ENCODE measurements around the gene GLDC. TPM values are rescaled to one million over a fixed set of nuclear protein-coding genes. Genes with fewer than 3 reads are reported as not detected.

The GLDC gene
- total RNA-seq, 2 donors from 2014 or later = 3.0 to 7.9 TPM

DNA sequence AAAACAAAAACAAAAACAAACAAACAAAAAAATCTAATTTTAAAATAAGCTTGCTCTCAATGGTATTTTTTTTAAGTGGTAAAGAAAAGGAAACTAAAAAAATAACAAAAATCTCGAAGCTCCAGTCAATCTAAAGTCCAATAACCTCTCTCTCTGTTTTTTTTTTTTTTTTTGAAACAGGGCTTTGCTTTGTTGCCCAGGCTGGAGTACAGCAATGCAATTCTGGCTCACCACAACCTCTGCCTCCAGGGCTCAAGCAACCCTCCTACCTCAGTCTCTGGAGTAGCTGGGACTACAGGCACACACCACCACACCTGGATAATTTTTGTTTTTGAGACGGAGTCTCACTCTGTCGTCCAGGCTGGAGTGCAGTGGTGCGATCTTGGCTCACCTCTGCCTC is 25.9 kb upstream of the GLDC start:
- TF ChIP-seq, protein P1, sequence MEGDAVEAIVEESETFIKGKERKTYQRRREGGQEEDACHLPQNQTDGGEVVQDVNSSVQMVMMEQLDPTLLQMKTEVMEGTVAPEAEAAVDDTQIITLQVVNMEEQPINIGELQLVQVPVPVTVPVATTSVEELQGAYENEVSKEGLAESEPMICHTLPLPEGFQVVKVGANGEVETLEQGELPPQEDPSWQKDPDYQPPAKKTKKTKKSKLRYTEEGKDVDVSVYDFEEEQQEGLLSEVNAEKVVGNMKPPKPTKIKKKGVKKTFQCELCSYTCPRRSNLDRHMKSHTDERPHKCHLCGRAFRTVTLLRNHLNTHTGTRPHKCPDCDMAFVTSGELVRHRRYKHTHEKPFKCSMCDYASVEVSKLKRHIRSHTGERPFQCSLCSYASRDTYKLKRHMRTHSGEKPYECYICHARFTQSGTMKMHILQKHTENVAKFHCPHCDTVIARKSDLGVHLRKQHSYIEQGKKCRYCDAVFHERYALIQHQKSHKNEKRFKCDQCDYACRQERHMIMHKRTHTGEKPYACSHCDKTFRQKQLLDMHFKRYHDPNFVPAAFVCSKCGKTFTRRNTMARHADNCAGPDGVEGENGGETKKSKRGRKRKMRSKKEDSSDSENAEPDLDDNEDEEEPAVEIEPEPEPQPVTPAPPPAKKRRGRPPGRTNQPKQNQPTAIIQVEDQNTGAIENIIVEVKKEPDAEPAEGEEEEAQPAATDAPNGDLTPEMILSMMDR (IDR thresholded peaks at IDR 0.05) = no peak
- no peak overlapping the region for H3K4me3 ChIP-seq
- H3K27me3 ChIP-seq (replicated peaks; ENCODE audit: insufficient read depth) = no peaks in the 10 kb centered on the region
- H3K9me3 ChIP-seq = no peaks in the 10 kb centered on the region
- no peaks in the 10 kb centered on the region for H3K4me1 ChIP-seq (ENCODE audit: control insufficient read depth in 1 of 2, low read depth in 2 of 2)
- H3K27ac ChIP-seq = no peak overlapping the region
- no peaks in the 10 kb centered on the region for H3K36me3 ChIP-seq
- ATAC-seq (ENCODE audit: insufficient number of reproducible peaks, low FRiP score, low read depth) = no peak
- no peak for DNase-seq (ENCODE audit: low spot score)

DNA sequence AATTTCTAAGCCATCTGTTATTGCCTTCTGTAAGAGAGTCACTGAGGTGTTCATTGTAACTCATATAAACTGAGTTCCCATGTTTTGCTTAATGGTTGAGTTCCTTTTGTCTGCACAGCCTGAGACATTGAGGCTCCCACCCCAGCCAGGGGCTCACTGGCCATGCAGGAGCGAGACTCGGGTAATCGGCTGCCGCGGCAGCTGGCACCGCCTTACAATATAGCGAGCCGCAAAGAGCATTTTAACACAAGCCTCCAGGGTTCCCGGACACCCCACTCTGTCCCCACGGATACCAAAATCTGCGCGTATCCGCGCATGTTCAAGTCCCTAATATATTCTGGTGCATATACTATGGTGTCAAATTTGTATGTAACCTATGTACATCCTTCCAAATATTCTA is 24.4 kb upstream of the GLDC start:
- DNase-seq (ENCODE audit: low spot score) (no peak), ATAC-seq (ENCODE audit: insufficient number of reproducible peaks, low FRiP score, low read depth) (no peak)
- TF ChIP-seq, protein P1 (IDR thresholded peaks at IDR 0.05) = no peak
- Histone ChIP-seq H3K27ac (no peak overlapping the region), H3K27me3 (replicated peaks; ENCODE audit: insufficient read depth) (no peaks in the 10 kb centered on the region), H3K4me3 (no peak overlapping the region), H3K36me3 (no peaks in the 10 kb centered on the region), H3K4me1 (ENCODE audit: control insufficient read depth in 1 of 2, low read depth in 2 of 2) (no peaks in the 10 kb centered on the region), H3K9me3 (no peaks in the 10 kb centered on the region)

DNA sequence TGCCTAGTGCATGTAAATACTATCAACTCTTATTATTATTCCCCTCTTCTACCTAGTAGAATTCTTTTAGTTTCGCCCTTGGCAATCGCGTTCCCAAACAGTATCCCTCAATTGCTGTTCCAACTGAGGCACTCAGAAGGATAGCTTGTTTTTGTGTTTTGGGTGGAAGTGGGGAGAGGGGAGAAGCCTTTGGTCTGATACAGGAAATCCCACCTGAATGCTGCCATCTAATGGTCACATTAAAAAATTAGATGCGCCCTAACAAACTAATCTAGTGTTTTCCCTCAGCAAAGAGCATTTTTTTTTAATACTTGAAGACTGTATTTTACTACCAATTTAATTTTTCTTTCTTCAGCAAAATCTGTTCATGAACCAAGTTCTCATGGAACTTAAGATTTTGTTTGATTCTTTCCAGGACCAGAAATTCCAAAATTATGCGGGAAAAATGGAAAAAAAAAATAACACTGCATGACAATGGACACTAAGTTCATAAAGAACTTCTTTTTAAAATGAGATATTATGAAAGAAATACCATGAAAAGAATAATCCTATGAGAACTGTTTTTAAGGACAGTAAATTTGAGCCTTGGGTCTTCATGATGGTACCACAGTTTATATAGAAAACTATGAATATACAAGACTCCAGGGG is 22.2 kb upstream of the GLDC start:
- H3K4me1 ChIP-seq (ENCODE audit: control insufficient read depth in 1 of 2, low read depth in 2 of 2) = no peaks in the 10 kb centered on the region
- no peaks in the 10 kb centered on the region for H3K9me3 ChIP-seq
- no peaks in the 10 kb centered on the region for H3K27me3 ChIP-seq (replicated peaks; ENCODE audit: insufficient read depth)
- TF ChIP-seq, protein P1 (IDR thresholded peaks at IDR 0.05) = peak; percentile 21
- ATAC-seq (ENCODE audit: insufficient number of reproducible peaks, low FRiP score, low read depth) (no peak), DNase-seq (ENCODE audit: low spot score) (no peak)
- no peak overlapping the region for H3K4me3 ChIP-seq
- no peak overlapping the region for H3K27ac ChIP-seq
- H3K36me3 ChIP-seq = no peaks in the 10 kb centered on the region

DNA sequence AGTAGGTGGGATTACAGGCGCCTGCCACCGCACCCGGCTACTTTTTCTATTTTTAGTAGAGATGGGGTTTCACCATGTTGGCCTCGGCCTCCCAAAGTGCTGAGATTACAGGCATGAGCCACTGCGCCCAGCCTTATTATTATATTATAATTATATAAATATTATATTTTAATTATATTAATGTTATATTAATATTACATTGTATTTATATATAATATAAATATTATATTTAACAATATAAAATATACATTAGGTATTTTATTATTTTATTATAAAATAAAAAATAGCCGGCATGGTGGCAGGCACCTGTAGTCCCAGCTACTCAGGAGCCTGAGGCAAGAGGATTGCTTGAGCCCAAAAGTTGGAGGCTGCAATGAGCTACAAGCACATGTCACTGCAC is 21.6 kb upstream of the GLDC start:
- DNase-seq (ENCODE audit: low spot score) (no peak), ATAC-seq (ENCODE audit: insufficient number of reproducible peaks, low FRiP score, low read depth) (no peak)
- Histone ChIP-seq H3K36me3 (no peaks in the 10 kb centered on the region), H3K27me3 (replicated peaks; ENCODE audit: insufficient read depth) (no peaks in the 10 kb centered on the region), H3K27ac (no peak overlapping the region), H3K4me1 (ENCODE audit: control insufficient read depth in 1 of 2, low read depth in 2 of 2) (no peaks in the 10 kb centered on the region), H3K9me3 (no peaks in the 10 kb centered on the region), H3K4me3 (no peak overlapping the region)
- TF ChIP-seq, protein P1 (IDR thresholded peaks at IDR 0.05) = no peak

DNA sequence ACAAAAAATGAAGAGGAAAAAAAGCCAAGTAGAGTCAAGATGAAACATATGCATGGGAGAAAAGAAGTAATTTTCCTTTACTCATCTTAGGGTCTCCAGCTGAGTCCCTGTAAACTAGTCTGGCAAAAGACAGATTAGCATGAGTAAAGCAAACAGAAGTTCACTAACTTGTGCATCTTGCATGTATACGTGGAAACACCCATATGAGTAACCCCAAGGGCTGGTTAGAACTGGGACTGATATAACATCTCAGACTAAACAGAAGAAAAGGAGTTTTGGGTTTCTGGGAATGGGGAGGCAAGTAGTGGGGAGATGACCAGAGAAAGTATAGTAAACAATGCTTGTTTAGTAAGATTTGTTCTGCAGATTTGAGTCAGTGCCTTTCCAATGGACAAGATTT is 20.1 kb upstream of the GLDC start:
- H3K4me3 ChIP-seq = no peak overlapping the region
- no peaks in the 10 kb centered on the region for H3K36me3 ChIP-seq
- ATAC-seq (ENCODE audit: insufficient number of reproducible peaks, low FRiP score, low read depth) = no peak
- DNase-seq (ENCODE audit: low spot score) = no peak
- no peaks in the 10 kb centered on the region for H3K9me3 ChIP-seq
- TF ChIP-seq, protein P1 (IDR thresholded peaks at IDR 0.05) = no peak
- H3K4me1 ChIP-seq (ENCODE audit: control insufficient read depth in 1 of 2, low read depth in 2 of 2) = no peaks in the 10 kb centered on the region
- no peak overlapping the region for H3K27ac ChIP-seq
- H3K27me3 ChIP-seq (replicated peaks; ENCODE audit: insufficient read depth) = no peaks in the 10 kb centered on the region

Measured in thoracic aorta (tissue), 2 donors.